ENCODE measurements around the gene TRRAP.

GRCh38 chr7:98913612-98914011, 35.3 kb downstream of the TRRAP start:
- TF ChIP-seq CTCF (IDR thresholded peaks at IDR 0.05) (no peak), POLR2AphosphoS5 (IDR thresholded peaks at IDR 0.05) (no peak)
